Fibroblast of peridontal ligament (primary cell): ENCODE measurements around the gene MYO5B.
"Not testable (repeated sequence)": the region's sequence is repeated elsewhere in the genome, so short reads cannot be mapped to it uniquely, and the experiment has no call there.

Experiments used
- DNase-seq: peaks from one replicate; pipeline ENCODE4 v3.0.0-alpha.2; 2010; ENCODE audit errors: extremely low read depth

Gene MYO5B

DNA sequence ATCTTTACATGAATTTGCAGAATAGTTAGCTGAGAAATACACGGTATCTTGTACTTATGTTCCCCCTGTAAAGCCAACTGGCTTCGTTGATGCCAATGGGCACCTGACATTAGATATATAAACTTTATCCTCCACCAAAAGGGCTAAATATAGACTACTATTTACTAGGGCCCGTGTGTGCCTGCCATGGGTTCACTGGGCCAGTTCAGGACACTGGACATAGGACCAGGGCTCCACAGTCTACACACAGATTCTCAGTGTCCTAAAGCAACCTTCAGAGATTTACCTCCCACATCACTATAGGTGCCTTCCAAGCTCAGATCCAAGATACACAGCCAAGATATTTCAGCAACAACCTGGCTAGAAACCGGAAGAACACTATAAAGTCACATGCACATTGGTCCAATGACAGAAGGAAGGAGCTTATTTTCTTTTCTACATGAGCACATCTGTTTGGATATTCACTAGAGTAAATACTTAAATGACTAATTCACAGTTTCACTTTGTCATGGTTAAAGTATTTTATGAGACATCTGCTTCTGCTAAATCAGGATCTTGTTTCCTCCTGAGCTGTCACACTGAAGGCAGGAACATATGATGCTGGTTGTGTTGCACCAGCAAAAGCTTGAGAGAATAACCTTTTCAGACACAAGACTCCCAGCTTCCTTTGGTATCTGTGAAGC lies 95.1 kb downstream of the MYO5B start:
- peak; percentile 6 for DNase-seq

DNA sequence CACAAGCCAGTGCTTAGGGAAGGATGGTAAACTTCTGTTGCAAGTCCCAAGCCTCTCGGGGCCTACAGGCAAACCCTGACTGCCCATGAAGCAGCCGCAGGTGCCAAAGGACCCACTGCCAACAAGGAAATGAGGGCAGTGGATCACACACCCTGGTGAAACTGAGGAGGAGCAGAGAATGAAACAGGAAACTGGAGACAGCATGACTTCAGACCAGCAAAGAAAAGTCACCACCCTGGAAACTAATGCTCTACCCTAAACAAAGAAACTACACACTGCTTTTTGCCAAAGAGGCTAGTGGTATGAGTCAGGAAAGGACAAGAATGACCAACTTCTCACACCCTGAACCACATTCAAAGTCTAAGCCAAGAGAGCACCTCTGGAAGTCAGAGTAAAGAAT lies 97.2 kb downstream of the MYO5B start:
- DNase-seq: no peak

DNA sequence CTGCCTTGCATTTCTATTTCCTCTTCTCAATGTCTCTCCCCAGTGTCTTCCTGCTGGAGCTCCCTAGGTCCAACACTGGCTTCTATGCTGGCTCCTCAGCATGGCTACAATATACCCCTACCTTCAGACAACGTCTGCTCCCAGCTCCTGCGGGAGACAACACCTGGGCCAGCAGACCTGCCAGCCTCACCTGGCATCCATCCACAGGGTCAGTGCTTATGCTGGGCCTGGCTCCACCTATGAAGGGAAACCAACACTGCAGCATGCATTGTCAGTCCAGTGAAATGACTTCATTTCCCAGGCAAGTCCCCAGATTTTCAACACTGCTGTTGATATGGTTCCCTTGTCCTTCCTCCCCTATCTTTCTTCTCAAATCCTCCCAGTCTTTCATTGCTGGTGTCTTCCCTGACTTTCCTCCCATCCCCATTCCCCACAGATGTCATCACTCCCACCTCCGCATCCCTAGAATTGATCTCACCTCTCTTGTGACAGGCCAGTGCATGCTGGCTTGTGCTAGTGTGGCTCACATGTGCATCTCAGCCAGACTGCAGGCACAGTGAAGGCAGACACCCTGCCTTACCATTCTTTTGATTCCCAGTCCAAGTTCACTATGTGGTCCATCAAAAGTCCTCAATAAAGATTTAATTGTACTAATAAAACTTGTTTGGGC lies 98.0 kb downstream of the MYO5B start:
- DNase-seq: no peak

DNA sequence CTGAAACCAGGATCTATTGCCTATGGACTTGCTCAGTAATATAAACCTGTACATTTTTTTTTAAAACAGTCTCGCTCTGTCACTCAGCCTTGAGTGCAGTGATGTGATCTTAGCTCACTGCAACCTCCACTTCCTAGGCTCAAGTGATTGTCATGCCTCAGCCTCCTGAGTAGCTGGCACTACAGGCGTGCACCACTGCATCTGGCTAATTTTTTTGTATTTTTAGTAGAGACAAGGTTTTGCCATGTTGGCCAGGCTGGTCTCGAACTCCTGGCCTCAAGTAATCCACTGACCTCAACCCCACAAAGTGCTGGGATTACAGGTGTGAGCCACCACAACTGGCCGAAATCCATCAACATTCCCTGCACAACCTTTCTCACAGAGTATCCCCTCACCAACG lies 100.2 kb downstream of the MYO5B start:
- DNase-seq: not testable (repeated sequence)

DNA sequence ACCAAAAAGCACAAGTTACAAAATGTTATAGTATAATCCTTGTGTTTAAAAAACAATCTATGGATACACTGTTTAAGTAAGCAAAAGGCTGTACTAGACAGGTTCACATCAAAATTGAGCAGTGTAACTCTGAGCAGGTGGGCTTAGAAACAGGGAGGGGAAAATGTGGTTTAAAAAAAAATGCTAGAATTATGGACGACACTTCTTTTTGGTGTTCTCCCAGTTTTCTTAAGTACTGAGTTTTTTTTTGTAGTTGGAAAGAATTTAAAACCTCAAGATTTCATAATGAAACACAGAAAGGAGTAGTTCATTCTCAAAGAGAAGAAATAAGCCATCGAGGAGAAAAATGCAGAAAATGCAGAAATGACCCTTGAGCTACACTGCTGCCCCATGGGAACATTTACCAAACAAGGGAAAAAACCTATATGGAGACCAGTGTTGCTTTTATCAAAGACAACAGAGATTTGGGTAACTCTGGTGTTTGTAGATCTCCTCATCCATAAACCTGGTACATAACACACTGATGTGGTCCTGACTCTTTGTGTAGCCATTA lies 100.7 kb downstream of the MYO5B start:
- no peak for DNase-seq

DNA sequence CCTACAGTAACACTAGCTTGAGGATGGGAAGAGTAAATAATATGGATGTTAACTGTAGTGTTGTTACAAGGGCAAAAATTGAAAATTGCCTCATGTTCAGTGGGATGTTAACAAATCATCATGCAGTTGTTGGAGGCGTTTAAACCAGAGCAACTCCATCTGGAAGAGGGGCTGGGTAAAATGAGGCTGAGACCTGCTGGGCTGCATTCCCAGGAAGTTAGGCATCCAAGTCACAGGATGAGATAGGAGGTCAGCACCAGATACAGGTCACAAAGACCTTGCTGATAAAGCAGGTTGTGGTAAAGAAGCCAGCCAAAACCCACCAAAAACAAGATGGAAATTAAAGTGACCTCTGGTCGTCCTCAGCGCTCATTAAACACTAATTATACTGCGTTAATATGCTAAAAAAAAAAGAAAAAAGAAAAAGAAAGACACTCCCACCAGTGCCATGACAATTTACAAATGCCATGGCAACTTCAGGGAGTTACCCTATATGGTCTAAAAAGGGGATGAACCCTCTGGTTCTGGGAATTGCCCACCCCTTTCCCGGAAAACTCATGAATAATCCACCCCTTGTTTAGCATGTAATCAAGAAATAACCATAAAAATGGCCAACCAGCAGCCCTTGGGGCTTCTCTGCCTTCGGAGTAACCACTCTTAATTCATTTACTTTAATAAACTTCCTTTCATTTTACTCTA lies 101.4 kb downstream of the MYO5B start:
- no peak for DNase-seq

DNA sequence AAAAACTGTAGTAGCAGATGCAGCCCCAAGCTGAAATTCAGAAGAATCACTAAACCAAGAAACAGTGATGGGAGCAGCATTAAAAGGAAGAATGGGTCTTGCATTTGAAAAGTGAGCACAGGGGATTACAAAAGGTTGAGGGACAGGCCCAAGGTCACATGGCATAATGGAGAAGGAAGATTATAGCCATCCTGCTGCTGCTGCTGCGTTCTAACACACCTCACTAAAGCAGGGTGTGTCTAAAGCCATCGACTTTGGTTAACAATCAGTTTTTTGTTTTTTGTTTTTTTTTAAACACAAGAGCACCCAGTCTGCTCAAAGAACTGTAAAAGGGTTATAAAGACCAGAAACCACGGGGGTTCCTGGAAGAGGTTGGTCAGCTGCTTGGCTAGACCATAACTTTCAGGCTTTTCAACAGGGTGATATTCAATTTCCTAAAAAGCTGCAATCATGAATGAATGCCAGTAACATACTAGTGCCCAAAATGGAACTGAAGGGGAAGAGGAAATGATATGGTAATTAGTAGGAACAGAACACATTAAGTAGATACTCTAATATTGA lies 102.6 kb downstream of the MYO5B start:
- DNase-seq: no peak

DNA sequence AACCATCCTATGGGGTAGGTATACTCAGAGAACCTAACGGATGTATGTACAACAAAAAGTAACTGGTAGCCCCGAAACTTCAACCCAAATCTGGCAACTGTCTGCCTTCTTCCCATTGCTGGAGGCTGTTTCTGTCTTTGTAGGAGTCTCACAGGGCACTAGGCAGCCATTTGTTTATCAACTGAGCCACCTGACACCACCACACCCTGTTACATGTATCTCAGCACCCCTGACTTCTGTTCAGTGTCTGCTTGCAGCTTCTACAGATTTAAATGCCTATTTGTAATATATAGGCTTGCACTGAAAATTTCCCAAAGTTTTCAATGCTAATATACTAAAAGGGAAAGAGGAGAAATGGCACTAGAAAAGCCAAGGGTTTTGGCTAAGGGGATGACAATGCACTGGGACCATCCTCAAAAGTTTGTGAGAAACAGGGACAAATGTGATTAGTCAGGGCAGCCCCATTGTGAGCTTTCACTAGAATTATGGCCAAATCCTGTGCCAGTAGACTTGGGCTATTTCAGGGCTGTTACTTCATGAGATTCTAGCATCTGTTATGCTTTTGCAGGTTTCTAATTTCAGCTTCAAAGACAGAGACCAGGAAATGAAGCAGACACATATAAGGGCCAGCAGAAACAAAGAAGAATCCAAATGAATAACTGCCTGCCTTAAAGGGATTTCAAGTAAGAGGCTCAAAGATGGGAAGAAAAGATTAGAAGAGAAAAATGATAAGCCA lies 103.3 kb downstream of the MYO5B start:
- no peak for DNase-seq

DNA sequence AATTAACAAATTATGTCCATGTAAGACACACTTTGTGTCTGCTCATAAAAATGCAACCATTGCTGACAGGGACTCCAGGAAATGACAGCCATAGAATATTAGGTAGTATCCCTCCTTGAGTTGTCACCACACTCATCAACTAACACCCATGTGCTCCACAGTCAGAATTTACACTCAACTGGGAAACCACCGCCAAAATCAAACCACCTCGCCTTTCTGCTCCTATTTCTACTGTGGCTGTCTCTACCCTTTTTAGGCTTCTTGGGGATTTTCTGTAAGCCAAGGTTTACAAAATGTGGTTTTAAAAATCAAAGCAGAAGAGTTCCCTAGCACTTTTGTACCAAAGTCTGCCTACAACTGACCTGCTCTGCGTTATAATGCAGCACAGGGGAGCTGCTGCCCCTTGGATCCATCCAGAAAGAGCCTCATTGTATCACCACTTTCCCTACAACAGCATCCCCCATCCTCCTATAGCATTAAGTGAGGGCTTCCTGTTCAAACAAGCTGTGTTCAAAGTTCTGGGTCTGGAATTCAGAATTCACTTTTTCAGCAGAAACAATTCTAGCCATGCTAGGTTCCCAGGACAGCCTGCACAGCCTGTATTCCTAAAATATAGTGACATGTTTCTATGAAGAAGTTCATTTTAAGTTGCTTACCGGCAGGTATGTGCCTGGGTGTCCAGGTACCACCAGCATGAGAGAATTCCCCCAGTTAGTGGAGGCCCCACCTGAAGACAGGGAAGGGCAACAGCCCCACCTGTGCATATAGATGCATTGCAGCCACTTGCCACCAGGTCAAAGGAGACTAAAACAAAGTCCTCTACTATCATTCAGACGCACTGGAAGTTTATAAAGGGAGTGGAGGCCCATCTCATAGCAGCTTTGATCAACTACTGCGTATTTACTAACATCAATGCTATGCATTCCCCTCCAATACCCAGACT lies 104.3 kb downstream of the MYO5B start:
- no peak for DNase-seq

DNA sequence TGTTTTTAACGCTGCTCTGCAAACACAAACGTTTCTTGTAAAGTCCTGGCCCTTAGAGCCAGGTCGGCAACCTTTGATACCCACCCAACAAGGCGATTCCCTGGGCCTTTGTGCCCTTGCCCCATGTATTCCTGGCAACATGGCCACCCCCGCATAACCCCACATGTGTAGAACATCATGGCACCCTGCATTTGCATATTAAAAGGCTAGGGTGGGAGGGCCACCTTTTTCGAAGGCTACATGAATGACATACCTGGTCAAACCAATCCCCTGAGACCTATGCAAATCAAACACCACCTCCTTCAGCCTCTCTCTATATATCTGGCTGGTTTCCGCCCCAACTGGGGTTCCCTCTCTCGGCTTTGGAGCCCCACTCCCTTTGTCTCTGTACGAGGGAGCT lies 105.2 kb downstream of the MYO5B start:
- DNase-seq: no peak

DNA sequence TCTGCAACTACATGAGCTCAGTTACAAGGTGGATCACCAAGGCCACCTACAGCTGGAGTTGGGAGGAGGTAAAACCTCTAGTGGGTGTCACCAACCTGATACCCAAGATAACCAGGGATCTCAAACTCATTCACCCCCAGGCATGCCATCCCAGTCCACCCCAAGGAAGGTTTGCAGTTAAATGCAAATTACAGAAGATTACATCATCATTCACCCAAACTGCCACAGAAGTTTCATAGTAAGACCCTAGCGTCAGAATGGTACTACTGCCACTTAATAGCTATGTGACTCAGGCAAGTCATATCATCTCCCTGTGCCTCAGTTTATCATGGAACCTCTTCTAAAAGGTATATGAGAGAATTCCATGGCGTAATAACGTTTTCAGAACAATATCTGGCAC lies 111.2 kb downstream of the MYO5B start:
- DNase-seq: no peak

DNA sequence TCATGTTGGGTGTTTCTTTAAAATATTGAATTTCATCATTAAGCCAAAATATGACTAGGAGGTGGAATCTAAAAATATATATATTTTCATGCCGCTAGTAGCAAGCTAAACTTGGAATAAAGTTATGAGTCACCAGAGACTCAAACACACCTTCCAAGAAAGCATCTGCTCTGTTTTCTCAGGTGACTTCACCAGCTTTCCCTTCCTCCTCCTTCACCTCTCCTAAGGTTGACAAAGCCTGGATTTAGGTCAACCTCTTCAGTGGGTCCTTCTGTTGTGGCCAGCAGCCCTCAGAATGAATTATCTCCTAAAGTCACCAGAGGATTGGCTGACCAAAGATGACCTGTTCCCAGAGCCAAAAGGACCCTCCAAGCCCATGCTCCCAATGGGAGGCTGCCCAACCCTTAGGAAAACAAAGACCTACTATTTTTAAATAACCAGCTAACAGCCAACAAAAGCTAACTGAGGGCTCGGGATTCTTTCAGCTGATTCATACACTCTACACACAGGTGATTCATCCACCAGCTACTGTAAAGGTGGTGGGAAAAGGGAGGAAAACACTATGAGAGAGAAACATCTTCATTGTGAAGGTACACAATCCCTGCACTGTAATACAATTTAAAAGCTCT lies 113.9 kb downstream of the MYO5B start:
- no peak for DNase-seq

DNA sequence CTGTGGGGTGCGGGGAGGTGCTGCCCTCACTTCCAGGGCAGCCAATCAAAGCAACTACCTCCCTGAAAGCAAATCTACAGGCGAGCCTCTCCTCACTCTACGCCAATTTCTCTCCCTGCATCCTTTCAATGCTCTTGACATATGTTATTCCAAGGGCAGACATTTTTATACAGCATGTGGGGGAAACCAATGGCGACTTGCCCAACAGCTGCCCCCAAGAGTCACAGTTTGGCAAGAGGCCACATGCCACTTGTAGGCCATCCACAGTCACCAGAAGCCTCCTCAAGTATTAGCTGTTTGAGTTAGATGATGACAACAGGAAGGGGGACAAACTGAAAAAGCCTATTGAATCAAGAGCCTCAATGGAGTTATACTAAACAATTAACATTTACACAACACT lies 114.6 kb downstream of the MYO5B start:
- DNase-seq: no peak

DNA sequence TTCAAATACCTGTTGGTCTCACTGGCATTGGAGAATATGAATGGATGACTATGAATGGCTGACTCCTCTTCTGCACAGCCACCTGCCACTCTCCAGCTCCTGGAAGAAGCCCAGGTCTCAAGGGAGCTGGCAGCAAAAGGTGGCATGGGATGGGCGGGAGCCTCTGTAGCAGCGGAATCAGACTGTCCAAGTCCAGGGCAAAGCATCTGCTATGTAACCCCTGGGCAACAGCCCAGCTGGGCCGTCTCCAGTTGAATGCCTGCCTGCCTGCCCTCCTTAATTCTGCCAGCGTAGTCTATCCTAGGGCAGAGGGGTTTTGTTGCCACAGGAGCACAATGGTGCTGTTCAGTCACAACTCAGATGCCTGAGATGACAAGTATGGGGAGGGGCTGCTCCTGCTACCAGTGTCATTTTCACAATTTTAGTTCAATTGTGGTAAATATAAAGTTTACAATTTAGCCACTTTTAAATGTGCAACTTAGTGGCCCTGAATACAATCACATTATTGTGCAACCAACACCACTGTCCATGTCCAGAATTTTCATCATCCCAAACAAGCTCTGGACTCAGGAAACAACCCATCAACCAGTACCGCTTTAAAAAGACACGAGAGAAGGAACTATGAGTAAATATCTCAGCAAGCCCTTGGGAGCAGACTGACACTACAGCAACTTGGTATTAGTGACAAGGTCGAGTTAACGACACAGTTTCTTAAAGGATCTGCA lies 115.2 kb downstream of the MYO5B start:
- no peak for DNase-seq

DNA sequence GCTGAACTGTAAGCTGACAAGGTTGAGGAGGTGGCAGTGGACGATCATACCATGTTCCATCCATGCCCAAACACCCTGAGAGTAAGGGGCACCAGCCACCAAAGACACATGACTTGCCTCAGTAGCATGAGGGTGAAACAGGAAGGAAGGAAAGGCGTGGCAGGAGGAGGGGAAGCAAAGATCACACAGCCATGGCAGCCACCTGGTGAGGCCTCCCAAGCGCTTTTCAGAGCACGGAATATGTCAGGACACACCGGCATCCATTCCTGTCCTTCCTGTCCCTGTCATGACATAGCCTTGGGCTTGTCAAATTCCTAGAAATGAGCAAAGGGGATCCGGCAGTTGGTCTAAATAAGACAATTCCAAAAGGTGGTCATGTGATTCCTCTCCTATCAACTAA lies 118.7 kb downstream of the MYO5B start:
- DNase-seq: no peak

DNA sequence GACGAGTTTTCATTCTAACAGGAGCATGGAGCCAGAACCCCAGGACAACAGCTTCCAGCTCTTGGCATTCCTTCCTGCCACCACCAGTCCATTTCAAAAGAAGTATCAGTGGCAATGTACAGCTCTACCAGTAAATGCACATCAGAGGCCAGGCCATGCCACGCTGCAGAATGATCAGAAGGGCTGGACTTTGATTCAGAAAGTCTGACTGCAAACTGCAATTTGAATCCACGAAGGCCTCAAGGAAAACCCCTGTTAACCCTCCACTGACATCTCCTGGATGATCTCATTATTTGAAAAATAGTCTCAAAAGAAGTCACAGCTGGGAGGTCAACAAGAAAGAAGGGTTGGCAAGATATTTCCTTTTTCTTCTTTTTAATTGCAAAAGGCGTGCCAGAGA lies 119.2 kb downstream of the MYO5B start:
- DNase-seq: no peak

DNA sequence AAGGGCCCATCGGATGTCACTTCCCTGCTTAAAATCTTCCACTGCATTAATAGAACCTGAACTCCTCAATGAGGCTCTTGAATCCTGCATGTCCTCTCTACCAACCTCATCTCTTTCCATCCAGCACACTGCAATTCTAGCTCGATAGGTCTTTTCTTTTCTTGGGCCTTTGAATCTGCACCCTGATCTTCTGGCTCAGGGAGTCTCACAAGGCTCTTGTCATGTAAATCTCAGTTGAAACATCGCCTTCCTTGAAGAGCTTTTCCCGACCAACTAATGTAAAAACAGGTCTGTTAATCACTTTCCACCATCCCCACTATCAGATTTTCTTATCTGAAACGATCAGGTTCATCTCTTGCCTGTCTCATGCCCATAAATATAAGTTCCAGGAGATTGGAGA lies 120.5 kb downstream of the MYO5B start:
- DNase-seq: no peak

DNA sequence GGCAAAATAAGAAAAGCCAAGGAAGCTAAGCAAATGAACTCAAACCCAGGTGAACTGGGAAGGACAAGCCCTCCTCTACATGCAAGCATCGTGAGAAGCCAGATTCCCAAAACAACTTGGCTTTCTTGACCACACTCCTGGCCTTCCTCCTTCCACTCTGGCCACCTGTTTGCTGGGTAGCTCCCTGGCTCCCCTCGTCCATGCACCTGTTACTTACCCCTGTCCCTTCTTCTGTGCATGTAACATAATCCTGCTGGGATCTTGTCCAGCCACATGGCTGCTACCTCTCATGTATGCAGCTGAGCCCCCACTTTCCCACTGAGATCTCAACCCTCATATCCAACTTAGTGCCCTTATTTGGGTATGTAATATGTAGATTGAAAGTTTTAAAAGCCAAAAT lies 121.6 kb downstream of the MYO5B start:
- DNase-seq: no peak

DNA sequence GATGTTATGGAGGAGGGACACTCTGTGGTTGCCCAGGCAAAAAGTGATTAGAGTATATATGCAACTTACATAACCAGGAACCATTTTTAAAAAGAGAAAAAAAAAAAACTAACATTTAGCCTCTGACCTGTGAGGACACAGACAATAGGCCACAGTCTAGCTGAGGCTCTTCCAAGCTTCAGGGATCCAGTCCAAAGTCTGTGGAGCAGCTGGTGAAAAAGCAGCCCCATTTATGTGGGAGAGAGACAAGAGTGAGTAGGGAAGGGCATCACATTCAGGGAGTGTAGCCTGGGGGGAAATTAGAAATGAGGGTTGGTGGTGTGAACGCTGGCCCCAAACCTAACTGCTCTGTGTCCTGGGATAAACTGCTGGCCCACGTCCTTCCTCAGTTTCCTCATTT lies 122.8 kb downstream of the MYO5B start:
- no peak for DNase-seq

DNA sequence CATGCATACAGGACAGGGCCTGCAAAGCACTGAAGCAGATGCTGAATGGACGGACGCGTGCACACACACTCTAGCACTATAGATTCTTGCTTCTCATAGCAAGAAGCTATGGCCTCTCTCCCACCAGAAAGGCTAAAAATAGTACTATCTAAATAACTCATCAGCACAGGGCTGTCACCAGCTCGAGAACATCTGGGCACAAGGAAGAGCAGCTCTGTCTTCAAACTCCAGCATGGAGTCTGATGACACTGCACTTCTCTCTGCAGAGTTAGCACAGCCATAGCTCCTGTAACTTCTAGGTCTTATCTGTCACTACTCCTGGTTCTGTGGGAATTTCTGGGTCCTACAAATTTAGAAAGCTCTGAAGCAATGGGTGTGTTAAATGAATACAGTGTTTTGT lies 123.5 kb downstream of the MYO5B start:
- no peak for DNase-seq
